ENCODE data around the gene TRIM47. TPM values are rescaled to one million over a fixed set of nuclear protein-coding genes. Genes with fewer than 3 reads are reported as not detected.

The TRIM47 gene
- total RNA-seq, 2 donors from 2014 or later: 21.3 to 62.9 TPM

- no peak overlapping the region for H3K4me3 ChIP-seq
- no peaks in the 10 kb centered on the region for H3K36me3 ChIP-seq
- no peaks in the 10 kb centered on the region for H3K9me3 ChIP-seq
- H3K27ac ChIP-seq: no peak overlapping the region
- no peak for TF ChIP-seq POLR2AphosphoS5 (IDR thresholded peaks at IDR 0.05)
- no peak for TF ChIP-seq CTCF (IDR thresholded peaks at IDR 0.05)
- no peak for TF ChIP-seq POLR2A (IDR thresholded peaks at IDR 0.05)
- 73% methylated on average over 10 of the region's 10 CpGs for WGBS
- intact Hi-C loops (cut with DNase I): no loop called here
- H3K4me1 ChIP-seq (replicated peaks): peaks cover 7% of the 10 kb centered on the region
- DNase-seq (ENCODE audit: low spot score): no peak
- H3K27me3 ChIP-seq (replicated peaks; ENCODE audit: insufficient read depth): no peaks in the 10 kb centered on the region
Measured at GRCh38 chr17:75832164-75832651, 46.2 kb downstream of the TRIM47 start.

GRCh38 chr17:75831032-75831571 lies 47.3 kb downstream of the TRIM47 start:
- no peak for DNase-seq (ENCODE audit: low spot score)
- Histone ChIP-seq H3K4me1 (replicated peaks) (peaks cover 7% of the 10 kb centered on the region), H3K36me3 (no peaks in the 10 kb centered on the region), H3K4me3 (no peak overlapping the region), H3K27me3 (replicated peaks; ENCODE audit: insufficient read depth) (no peaks in the 10 kb centered on the region), H3K27ac (no peak overlapping the region), H3K9me3 (no peaks in the 10 kb centered on the region)
- WGBS: 84% methylated on average over 15 of the region's 15 CpGs
- intact Hi-C loops (cut with DNase I): no loop called here
- no peak for TF ChIP-seq POLR2A (IDR thresholded peaks at IDR 0.05)
- no peak for TF ChIP-seq CTCF (IDR thresholded peaks at IDR 0.05)
- TF ChIP-seq POLR2AphosphoS5 (IDR thresholded peaks at IDR 0.05): no peak

GRCh38 chr17:75830164-75831031 lies 48.0 kb downstream of the TRIM47 start:
- Histone ChIP-seq H3K27ac (no peak overlapping the region), H3K36me3 (no peaks in the 10 kb centered on the region), H3K4me1 (replicated peaks) (peaks cover 7% of the 10 kb centered on the region), H3K4me3 (no peak overlapping the region), H3K9me3 (no peaks in the 10 kb centered on the region), H3K27me3 (replicated peaks; ENCODE audit: insufficient read depth) (no peaks in the 10 kb centered on the region)
- no peak for DNase-seq (ENCODE audit: low spot score)
- WGBS: 78% methylated on average over 26 of the region's 27 CpGs
- TF ChIP-seq POLR2AphosphoS5 (IDR thresholded peaks at IDR 0.05) (no peak), CTCF (IDR thresholded peaks at IDR 0.05) (peak in 2 of 4 experiments; percentile 18 to 44)
- intact Hi-C loops (cut with DNase I): no loop called here

GRCh38 chr17:75829747-75830146 lies 48.6 kb downstream of the TRIM47 start:
- TF ChIP-seq POLR2A (IDR thresholded peaks at IDR 0.05) (no peak), POLR2AphosphoS5 (IDR thresholded peaks at IDR 0.05) (no peak), CTCF (IDR thresholded peaks at IDR 0.05) (no peak)
- Histone ChIP-seq H3K9me3 (no peaks in the 10 kb centered on the region), H3K27me3 (replicated peaks; ENCODE audit: insufficient read depth) (no peaks in the 10 kb centered on the region), H3K27ac (no peak overlapping the region), H3K4me1 (replicated peaks) (peaks cover 7% of the 10 kb centered on the region), H3K4me3 (no peak overlapping the region), H3K36me3 (no peaks in the 10 kb centered on the region)
- intact Hi-C loops (cut with DNase I): no loop called here
- WGBS: 89% methylated on average over 7 of the region's 7 CpGs
- DNase-seq (ENCODE audit: low spot score): no peak

Measured in prostate gland (tissue), 2 donors.